Stimulated activated CD8-positive, alpha-beta memory T cell treated with anti-CD3 and anti-CD28 coated beads, Interleukin-12 subunit alpha, Interleukin-12 subunit beta, amount 100 ng/mL, for 4 hours (primary cell): ENCODE measurements around the gene CYB561.
"Not testable (repeated sequence)": the region's sequence is repeated elsewhere in the genome, so short reads cannot be mapped to it uniquely, and the experiment has no call there.

ENCODE experiments used
- DNase-seq: peaks from one replicate; pipeline ENCODE4 v3.0.0-alpha.2; 2020; ENCODE audit warnings: low read depth

CYB561 gene

DNA sequence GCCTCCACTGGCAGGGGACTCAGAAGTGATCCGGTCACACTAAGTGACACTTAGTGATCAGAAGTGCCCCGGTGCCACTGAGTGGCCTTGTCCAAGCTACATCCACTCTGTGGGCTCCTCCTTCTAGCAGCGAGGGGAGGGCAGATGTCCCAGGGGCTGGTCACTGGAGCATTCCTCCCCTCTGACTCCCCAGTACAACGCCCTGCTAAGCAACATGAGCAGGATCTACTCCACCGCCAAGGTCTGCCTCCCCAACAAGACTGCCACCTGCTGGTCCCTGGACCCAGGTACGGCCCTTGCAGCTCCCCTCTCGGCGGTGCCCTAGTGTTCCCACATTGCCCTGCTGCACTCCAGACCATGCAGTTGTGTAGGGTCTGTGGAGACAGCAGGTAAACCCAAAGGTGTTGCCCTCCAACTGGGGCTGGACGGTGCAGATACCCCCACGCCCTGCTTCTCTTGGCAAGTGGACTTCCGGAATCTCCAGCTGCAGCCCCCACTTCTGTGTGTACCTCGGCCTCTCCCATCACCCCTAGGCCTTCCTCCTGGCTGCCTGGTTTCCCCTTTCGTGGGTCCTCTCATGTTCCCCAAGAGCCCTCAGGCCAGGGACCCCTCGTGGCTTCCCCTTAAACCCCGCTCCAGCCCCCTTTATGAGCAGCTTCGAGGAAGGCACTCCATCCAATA lies 32.8 kb upstream of the CYB561 start:
- DNase-seq = peak; percentile 51

DNA sequence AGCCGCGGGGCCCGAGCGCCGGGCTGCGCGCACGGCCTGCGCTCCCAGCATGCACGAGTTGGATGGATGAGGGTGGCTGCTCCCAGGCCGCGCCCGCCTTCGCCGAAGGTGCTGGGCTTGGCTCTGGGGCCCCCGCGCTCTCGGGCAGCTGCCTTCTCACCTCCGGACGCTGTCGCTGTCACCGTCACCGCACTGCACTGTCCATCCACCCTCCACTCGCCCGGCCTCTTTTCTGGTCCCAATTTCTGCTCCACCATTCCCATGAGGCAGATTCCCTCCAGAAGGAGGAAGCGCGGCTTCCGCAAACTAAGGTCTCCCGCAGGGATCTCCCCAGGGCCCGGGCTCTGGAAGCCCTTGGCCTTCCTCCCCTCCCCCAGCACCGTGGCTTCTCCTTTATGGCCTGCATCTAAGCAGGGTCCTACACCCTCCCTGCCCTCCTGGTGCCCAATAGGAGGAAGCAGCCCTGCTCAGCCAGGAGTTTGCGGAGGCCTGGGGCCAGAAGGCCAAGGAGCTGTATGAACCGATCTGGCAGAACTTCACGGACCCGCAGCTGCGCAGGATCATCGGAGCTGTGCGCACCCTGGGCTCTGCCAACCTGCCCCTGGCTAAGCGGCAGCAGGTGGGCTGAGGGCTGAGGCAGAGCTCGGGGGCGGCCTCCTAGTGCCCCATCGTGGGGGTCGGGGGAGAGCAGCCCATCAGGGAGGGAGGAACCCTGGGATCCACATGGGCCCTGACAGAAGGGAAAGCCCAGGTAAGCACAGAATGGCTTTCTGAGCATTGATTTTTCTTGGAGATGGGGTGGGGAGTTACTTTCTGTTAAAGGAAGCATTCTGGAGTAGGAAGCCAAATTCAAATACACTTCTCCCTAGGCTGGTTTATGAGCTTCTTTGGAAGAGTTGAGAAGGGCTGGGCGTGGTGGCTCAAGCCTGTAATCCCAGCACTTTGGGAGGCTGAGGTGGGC lies 31.7 kb upstream of the CYB561 start:
- DNase-seq = no peak

DNA sequence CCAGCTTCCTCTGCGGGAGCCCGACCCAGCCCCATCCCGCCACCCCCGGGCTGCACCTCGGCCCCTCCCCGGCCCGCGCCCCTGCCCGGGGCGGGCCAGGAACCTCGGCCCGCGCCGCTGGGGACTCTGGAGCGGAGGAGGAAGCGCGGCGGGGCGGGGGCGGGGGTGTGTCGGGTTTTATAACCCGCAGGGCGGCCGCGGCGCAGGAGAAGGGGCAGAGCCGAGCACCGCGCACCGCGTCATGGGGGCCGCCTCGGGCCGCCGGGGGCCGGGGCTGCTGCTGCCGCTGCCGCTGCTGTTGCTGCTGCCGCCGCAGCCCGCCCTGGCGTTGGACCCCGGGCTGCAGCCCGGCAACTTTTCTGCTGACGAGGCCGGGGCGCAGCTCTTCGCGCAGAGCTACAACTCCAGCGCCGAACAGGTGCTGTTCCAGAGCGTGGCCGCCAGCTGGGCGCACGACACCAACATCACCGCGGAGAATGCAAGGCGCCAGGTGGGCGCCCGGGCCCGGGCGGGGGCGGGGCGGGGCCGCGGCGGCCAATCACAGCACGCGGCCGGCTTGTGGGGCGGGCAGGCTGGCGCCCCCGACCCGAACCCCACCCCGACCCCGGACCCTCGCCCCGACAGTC lies 30.9 kb upstream of the CYB561 start, which contains the start of gene ACE:
Gene ACE, plus strand, starts transcription at position 208 of the 626 bp plus-strand sequence. Its CDS starts 34 bp downstream, at position 242.
- DNase-seq = no peak

DNA sequence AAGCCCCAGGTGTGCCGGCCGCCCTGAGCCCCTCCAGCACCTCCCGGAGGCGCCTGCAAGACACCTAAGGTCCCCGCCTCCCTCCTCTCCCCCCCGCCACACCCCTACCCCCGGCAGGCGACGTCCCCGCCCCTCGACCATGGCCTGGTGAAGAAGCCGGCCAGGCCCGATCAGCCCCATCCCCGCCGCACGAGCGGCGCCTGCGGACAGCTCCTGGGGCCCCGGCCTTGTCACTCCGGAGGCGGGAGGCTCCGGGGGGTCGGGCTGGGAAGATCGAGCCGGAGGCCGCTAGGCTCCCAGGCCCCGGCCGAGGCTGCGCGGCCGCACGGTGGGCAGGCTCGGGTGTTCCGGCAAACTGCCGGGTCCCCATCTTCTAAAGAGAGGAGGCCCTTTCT lies 30.4 kb upstream of the CYB561 start:
- no peak for DNase-seq

DNA sequence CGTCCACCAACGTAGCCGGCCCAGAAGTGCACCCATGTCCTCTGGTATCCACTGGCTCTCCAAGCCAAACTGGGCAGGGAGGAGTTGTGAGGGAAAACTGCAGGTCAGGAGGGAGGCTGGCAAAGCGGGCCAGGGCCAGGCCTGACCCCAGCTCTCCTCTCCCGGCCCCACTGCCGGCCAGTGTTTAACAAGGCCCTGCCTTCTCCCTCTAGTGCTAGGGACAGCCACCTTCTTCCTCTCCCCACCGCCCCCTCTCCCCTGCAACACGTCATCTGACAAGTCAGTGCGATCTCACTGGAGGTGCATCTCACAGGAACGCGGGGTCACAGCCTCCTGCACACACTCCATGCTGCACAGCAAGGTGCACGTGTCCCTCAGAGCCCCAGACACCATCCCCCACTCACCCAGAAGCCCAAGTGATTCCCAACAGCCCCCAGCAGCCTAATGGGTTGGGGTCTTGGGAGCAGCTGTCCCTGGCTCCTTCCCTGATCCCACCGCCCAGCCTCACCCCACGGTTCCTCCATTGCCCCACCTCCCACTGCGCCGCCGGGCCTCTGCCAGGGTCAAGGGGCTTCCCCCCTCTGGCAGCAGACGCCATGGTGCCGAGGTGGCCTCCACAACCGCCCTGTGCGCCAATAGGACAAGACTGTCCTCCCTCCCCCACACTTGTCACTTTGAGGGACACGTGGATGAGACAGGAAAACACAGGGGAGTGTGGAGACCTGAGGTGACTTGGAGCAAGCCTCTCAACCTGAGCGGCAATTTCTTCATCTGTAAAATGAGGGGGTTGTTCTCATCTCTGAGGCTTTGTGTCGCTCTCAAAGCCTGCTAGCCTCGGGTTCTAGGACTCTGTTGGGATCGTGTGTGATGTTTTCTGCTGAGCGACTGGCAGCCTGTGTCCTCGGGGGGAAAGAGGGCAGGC lies 29.6 kb upstream of the CYB561 start:
- no peak for DNase-seq

DNA sequence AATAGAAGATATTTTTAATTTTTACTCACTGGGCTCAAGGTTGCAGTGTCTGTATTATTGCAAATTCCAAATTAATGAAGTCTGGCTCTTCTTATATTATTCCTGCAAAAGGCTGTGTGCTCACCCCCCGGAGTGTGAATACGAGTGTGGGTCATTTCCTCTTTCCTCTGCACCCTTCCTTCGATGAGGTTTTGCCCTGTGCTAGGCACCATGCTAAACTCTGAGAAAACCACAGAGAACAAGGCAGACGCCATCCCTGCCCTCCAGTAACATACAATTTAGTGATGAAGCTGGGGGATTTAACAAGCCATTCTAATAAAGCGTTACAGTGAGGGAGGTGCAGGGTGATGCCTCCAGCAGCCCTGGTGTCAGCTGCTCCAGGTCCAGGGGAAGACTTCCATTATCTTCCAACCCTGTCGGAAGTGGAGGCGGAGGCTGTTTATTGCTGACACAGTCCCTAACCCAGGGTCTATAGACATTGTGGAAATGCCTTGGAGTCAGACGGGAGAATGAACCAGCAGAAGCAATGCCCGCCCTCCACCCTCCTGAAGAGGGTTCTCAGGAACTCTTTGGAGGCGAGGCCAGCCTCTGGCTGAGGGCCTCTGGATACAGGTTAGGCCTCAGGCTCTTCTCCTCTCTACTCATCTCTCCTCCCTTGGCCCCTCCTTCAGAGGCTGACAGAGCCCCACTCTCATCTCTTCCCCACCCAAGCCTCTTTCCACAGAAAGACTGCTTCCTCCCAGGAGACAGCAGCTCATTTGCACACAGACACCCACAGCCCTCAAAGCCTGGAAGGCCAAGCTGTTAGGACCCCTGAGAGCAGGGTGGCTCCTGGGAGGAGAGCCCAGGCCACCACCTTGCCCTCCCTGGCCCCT lies 28.7 kb upstream of the CYB561 start:
- no peak for DNase-seq

DNA sequence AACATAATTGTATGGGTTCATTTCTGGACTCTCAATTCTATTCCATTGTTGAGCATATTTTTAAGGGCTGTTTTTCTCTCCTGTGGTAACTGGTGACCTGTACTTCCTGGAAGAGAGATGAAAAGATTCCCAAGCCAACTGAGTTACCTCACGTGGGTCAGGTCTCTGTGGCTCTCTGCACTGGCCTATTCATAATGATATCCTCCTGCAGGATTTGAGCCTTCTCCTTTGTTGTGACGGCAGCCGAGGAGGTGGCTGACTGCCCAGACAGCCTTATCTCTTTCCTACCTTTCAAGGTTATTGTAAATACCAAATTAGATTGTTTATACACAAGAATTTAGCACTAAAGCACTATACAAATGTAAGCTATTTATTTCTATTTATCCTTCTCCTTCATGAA lies 28.1 kb upstream of the CYB561 start:
- DNase-seq = no peak

DNA sequence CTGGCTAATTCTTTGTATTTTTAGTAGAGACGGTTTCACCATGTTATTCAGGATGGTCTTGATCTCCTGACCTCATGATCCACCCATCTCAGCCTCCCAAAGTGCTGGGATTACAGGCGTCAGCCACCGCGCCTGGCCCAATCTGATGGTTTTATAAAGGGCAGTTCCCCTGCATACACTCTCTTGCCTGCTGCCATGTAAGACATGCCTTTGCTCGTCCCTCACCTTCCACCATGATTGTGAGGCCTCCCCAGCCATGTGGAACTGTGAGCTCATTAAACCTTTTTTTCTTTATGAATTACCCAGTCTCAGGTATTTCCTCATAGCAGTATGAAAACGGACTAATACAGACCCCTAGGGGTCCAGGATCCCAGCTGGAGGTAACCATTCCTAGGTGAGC lies 22.0 kb upstream of the CYB561 start:
- not testable (repeated sequence) for DNase-seq

DNA sequence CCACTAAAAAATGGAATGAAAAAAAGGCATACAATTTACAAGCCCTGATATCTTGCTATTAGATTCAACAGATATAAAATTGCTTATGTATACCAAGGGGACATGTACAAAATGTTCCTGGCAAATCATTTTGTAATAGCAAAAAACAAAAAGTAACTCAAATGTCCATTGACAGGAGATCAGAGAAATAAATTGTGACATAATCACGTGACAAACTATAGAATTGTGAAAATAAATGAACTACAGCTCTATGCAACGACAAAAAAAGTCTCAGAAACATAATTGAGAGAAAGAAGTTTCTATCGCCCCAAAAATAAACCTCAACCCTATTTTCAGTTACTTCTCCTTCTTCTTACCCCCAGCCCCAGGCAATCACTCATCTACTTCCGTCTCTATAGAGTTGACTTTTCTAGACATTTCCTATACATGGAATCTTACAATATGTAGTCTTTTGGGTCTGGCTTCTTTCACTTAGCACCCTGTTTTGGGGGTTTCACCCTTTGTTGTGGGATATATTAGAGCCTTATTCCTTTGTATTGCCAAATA lies 18.7 kb upstream of the CYB561 start:
- no peak for DNase-seq

DNA sequence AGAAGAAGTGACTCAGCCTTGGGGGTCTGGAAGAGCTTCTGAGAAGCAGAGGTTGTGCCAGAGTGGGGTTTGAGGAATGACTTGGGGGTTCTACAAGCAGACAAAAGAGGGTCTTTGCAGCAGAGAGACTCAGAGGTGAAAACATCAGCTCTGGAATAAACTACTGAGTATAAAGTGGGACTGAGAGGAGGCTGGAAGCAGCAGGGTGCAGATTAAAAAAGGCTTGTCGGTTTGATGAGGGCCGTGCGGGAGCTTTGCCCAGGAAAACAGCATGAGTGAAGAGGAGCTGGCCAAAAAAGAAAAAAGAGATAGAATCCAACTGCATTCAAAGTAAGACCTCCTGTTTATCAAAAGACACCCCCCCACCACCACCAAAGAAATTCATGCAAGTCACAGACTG lies 17.7 kb upstream of the CYB561 start:
- DNase-seq = no peak

DNA sequence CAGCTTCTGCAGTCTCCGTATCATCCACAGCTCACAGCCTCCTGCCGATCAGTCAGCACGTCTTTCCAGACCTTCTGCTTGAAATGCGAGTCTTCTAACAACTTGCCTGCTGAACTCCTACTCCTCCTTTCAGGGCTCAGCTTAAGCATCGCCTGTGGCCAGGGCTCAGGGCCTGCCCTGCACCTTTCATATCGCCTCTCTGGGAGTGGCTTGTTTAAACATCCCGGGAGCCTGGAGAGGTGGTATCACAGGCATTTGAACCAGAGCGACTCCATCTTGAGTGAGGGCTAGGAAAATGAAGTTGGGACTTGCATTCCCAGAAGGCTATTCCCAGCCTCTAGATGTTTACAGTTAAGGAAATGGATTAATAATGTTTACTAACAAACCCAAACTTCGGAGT lies 13.9 kb upstream of the CYB561 start:
- DNase-seq = no peak

DNA sequence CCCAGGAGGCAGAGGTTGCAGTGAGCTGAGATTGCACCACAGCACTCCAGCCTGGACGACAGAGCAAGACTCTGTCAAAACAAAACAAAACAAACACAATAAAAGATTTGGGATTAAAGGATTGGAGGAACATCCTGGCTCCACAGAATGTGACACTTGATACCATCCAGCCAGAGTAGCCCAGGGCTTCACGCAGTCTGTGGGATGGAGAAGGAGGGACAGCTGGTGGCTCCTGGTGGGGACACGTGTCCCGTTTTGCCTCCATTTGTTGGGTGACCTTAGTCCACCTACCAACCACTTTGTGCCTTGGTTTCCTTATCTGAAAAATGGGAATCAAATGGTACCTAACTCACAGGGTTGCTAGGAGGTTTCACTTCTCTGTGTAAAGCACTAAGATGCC lies 12.4 kb upstream of the CYB561 start:
- DNase-seq = no peak

DNA sequence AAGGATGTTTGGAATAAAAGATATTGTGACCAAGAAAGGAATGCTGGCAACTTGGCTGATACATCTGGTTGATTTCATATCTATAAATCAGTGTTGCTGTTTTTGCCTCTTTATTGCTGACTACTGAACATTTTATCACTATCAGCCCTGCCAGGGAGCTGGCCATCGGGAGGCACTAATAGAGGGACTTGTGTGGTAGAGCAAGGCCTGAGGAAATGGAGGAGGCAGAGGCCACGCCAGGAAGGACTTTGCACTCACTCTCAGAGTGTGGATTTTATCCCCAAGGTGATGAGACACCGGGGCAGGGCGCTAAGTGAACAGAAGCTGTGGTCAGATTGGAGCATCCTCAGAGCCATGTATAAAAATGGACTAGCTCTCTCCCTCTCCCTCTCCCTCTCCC lies 9.3 kb upstream of the CYB561 start:
- no peak for DNase-seq

DNA sequence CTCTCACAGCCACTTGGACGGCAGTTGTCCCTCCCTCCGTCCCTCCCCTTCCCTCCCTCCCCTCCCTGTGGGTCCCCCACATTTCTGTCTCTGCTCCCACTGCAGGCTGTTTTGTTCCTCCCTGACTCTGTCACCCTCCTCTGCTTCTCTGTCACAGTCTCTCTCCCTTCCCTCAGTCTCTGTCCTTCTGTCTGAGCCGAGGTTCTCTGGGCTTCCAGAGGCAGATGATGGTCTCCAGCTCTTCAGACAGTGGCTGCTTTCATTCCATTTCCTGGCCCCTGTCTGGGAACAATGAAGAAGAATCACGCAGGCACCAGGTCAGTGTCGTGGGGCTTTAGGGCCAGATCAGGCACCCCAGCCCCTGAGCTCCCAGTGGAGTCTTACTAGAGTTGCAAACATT lies 8.8 kb upstream of the CYB561 start:
- DNase-seq = no peak

DNA sequence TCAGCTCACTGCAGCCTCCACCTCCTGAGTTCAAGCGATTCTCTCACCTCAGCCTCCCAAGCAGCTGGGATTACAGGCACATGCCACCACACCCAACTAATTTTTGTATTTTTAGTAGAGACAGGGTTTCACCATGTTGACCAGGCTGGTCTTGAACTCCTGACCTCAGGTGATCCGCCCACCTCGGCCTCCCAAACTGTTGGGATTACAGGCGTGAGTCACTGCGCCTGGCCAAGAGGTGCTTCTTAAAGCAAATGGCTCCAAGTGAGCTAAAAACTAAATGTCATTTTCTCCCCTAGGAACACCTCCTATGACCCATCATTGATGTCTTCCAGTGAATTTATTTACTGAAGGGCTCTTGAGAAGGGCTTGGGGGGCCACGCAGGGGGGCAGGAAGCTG lies 8.3 kb upstream of the CYB561 start:
- DNase-seq = not testable (repeated sequence)

DNA sequence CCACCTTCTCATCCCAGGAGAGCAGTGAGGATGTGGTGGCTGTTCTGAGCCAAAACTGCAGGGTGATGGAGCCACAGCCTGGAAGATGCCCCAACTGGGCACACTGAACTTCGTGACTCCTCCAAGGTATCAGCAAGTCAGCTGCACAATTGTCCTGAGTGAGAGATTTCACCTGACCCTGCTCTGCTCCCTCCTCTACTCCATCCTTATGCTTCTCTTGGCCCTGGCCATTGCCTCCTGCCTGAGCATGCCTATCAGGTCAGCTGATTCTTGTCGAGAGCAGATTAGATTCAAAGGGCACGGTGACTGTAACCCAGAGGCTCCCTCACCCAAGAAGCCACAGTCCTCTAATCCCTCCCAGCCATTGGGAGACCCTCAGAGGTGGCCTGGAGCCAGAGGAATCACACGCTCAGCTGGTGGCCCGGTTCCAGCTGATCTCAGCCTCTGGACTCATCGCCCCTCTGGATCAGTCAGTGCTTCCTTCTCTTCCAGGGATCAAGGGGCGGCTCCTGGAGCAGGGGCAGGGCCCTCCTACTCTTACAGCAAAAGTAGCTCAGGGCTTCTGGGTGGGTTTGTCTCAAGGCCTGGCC lies 7.0 kb upstream of the CYB561 start:
- DNase-seq = no peak

DNA sequence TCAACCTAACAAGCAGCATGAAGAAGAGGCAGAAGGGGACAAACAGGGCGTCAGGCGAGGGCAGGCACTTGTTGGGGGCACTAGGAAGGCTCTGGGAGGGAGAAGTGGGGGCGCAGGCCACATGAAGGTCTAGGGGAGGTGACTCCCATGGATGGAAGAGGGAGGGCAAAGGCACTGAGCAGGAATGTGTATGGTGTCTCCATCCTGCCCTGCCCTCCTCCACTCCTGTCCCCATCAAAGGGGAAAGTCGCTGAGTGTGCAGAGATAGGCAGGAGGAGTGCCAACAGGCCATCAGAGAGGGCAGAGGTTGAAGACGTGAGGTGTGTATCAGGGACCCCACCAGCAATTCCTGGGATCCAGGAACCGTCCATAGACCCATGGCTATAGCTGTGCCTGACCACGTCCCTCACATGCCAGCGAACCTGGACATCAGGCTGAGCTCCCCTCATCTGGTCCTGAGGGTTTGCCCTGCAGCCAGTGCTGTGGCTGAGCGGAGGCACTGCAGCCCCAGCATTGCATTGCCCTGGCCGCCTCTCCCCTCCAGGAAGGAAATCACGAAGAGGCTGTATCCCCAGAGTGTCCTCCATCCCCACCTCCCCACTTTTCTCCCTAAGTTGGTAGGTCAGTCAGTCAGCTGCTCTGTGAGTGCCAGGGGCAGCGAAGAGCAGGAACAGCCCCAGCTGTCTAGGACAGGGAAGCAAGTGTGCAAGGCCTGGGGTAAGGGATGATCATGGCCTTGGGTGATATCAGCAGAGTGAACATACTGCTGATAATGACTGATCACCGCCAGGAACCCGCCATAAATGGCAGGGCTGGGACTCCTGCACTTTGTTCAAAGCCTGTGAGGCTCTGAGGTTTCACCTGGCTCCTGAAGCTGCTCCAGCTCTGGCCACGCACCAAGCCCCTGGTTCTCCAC lies 6.2 kb upstream of the CYB561 start:
- DNase-seq = no peak

DNA sequence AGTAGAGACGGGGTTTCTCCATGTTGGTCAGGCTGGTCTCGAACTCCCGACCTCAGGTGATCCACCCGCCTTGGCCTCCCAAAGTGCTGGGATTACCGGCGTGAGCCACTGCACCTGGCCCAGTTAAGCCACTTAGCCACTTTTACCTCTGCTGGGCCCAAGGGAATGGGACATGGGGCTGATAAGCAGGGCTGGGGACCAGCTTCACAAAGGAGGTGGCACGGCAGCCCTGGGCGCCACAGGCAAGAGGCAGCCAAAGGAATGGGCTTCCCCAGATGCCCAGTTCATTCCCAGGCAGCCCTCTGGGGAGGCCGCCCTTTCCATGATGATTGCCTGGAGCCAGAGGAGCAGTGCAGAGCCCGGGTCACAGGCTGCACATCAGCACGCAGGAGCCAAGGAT lies 5.0 kb upstream of the CYB561 start:
- no peak for DNase-seq

DNA sequence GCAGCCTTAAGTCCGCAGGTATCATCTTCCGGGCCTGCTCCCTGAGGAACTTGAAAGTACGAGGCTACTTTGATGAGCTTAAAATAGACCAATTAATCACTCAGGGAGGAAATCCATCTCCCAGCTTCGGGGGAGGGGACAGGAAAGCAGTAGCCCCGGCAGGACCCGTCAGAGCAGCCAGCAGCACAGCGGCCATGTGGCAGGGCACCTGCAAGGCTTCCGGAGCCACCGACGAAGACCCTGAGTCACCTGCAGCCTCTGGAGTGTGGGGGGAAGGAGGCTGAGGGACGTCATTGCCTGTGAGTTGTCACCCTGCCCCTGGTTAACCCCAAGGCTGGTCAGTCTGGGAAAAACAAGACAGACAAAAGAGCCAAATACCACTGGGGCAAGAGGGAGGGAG lies 4.4 kb upstream of the CYB561 start:
- DNase-seq = no peak
